ENCODE data around the gene GABRB1. TPM values are rescaled to one million over a fixed set of nuclear protein-coding genes. Genes with fewer than 3 reads are reported as not detected.
A peak's percentile ranks its signal among the peaks of the same experiment; 100 is the strongest.

GABRB1 gene
- total RNA-seq, 1 donor from 2014 or later = 4.0 TPM

GRCh38 chr4:47031751-47032404 lies 511 bp downstream of the GABRB1 start:
- Histone ChIP-seq H3K9me3 (replicated peaks) (no peaks in the 10 kb centered on the region), H3K27ac (replicated peaks) (peak overlapping the region; percentile 65), H3K36me3 (no peaks in the 10 kb centered on the region), H3K4me3 (peak overlapping the region; percentile 68), H3K27me3 (ENCODE audit: low read depth) (peaks cover 35% of the 10 kb centered on the region), H3K4me1 (peaks cover 17% of the 10 kb centered on the region)
- DNase-seq = no peak
- TF ChIP-seq CTCF (IDR thresholded peaks at IDR 0.05; ENCODE audit: borderline replicate concordance) = no peak
- intact Hi-C loops (cut with micrococcal nuclease) = no loop called here

GRCh38 chr4:47032405-47033106 lies 1.2 kb downstream of the GABRB1 start:
- intact Hi-C loops (cut with micrococcal nuclease) = no loop called here
- peaks cover 17% of the 10 kb centered on the region for H3K4me1 ChIP-seq
- DNase-seq = peak; percentile 46
- peaks cover 35% of the 10 kb centered on the region for H3K27me3 ChIP-seq (ENCODE audit: low read depth)
- H3K27ac ChIP-seq (replicated peaks) = peak overlapping the region; percentile 65
- TF ChIP-seq CTCF (IDR thresholded peaks at IDR 0.05; ENCODE audit: borderline replicate concordance) = peak; percentile 75
- H3K4me3 ChIP-seq = peak overlapping the region; percentile 68
- H3K36me3 ChIP-seq = no peaks in the 10 kb centered on the region
- no peaks in the 10 kb centered on the region for H3K9me3 ChIP-seq (replicated peaks)

GRCh38 chr4:47038263-47038662 lies 6.9 kb downstream of the GABRB1 start:
- intact Hi-C loops (cut with micrococcal nuclease) = no loop called here
- TF ChIP-seq CTCF (IDR thresholded peaks at IDR 0.05; ENCODE audit: borderline replicate concordance) = no peak
- no peaks in the 10 kb centered on the region for H3K4me1 ChIP-seq
- DNase-seq = no peak
- H3K4me3 ChIP-seq = no peak overlapping the region
- no peaks in the 10 kb centered on the region for H3K36me3 ChIP-seq
- peaks cover under 1% of the 10 kb centered on the region for H3K27me3 ChIP-seq (ENCODE audit: low read depth)
- H3K9me3 ChIP-seq (replicated peaks) = no peaks in the 10 kb centered on the region
- no peak overlapping the region for H3K27ac ChIP-seq (replicated peaks)

GRCh38 chr4:47040828-47041227 lies 9.5 kb downstream of the GABRB1 start:
- Histone ChIP-seq H3K27ac (replicated peaks) (no peak overlapping the region), H3K9me3 (replicated peaks) (no peaks in the 10 kb centered on the region), H3K36me3 (no peaks in the 10 kb centered on the region), H3K27me3 (ENCODE audit: low read depth) (no peaks in the 10 kb centered on the region), H3K4me1 (no peaks in the 10 kb centered on the region), H3K4me3 (no peak overlapping the region)
- TF ChIP-seq CTCF (IDR thresholded peaks at IDR 0.05; ENCODE audit: borderline replicate concordance) = no peak
- DNase-seq = no peak
- intact Hi-C loops (cut with micrococcal nuclease) = no loop called here

- no peak for TF ChIP-seq CTCF (IDR thresholded peaks at IDR 0.05; ENCODE audit: borderline replicate concordance)
- Histone ChIP-seq H3K36me3 (no peaks in the 10 kb centered on the region), H3K4me1 (no peaks in the 10 kb centered on the region)
Measured at GRCh38 chr4:47043821-47044220, 12.5 kb downstream of the GABRB1 start.

More at GRCh38 chr4:47043821-47044220, 12.5 kb downstream of the GABRB1 start:
- intact Hi-C loops (cut with micrococcal nuclease) = no loop called here
- DNase-seq = no peak
- H3K27me3 ChIP-seq (ENCODE audit: low read depth) = no peaks in the 10 kb centered on the region
- H3K4me3 ChIP-seq = no peak overlapping the region
- no peak overlapping the region for H3K27ac ChIP-seq (replicated peaks)
- H3K9me3 ChIP-seq (replicated peaks) = no peaks in the 10 kb centered on the region
